A549 (cell line): ENCODE results near the gene TCAF1. TPM values are rescaled to one million over a fixed set of nuclear protein-coding genes. Genes with fewer than 3 reads are reported as not detected.

Experiments
- ATAC-seq, 2 experiments: fragments of 200-7000 bp in 1 of 2; fragments of >200 bp in 1 of 2; cut with Nextera tagmentation in 1 of 2; cut with Tn5 transposase in 1 of 2; 3 replicates each; pipeline versions ENCODE4 v1.8.0 to v1.9.1; 2018 to 2020; ENCODE audit warnings: mild to moderate bottlenecking in 1 of 2, moderate library complexity in 1 of 2
- CTCF ChIA-PET: fragments of 300-600 bp; sonication (Branson Sonifier 250); formaldehyde crosslinking; extraction: SDS; loops from one replicate; lab custom pipeline; 2021; ENCODE audit warnings: antibody characterized with exemption, inconsistent platforms; lab: Yijun Ruan, JAX
- POLR2A ChIA-PET: fragments of 350-600 bp; formaldehyde crosslinking; extraction: SDS; loops from one replicate; lab custom pipeline; 2021; ENCODE audit warnings: antibody characterized with exemption, inconsistent platforms; lab: Yijun Ruan, JAX
- DNase-seq, 2 experiments: peaks; one replicate each; pipeline versions ENCODE4 v3.0.0 to v3.0.0-alpha.2; 2011 to 2016; ENCODE audit warnings: low read depth in 1 of 2, low spot score in 1 of 2
- FAIRE-seq: peaks from 2 replicates; lab custom pipeline; 2011; peaks lifted over from hg19 to GRCh38; lab: Jason Lieb, UNC
- H3K27ac ChIP-seq, 2 experiments: fragments of >200 bp; sonication (Bioruptor Twin); formaldehyde crosslinking; 3 replicates each; pipeline ENCODE4 v1.5.1; 2016 to 2017
- H3K4me1 ChIP-seq: fragments of >200 bp; sonication (Bioruptor Twin); formaldehyde crosslinking; 3 replicates; pipeline ENCODE4 v1.6.1; 2016
- H3K4me2 ChIP-seq: fragments of >200 bp; sonication (Bioruptor Twin); formaldehyde crosslinking; 3 replicates; pipeline ENCODE4 v1.6.1; 2016
- H3K4me3 ChIP-seq: fragments of >200 bp; sonication (Bioruptor Twin); formaldehyde crosslinking; 3 replicates; pipeline ENCODE4 v1.5.1; 2016
- H3K9me3 ChIP-seq: fragments of >200 bp; sonication (Bioruptor Twin); formaldehyde crosslinking; 3 replicates; pipeline ENCODE4 v1.6.1; 2016
- CEBPB ChIP-seq, 2 experiments: fragments of >200 bp in 1 of 2; sonication (Bioruptor Twin) in 1 of 2; formaldehyde crosslinking in 1 of 2; IDR thresholded peaks; 2 replicates each; pipeline ENCODE4 v1.6.1; 2012 to 2016
- CHD4 ChIP-seq: fragments of 200-600 bp; sonication (generic); IDR thresholded peaks from 2 replicates; pipeline ENCODE4 v1.6.1; 2016; ENCODE audit warnings: antibody characterized with exemption, mild to moderate bottlenecking, borderline replicate concordance
- EHF ChIP-seq: fragments of 250-450 bp; sonication (Bioruptor Pico); IDR thresholded peaks from 2 replicates; pipeline ENCODE4 v1.5.0; 2020; ENCODE audit warnings: mild to moderate bottlenecking
- EHMT2 ChIP-seq: fragments of 200-600 bp; sonication (generic); IDR thresholded peaks from 2 replicates; pipeline ENCODE4 v1.6.1; 2016; ENCODE audit warnings: antibody characterized with exemption, low read depth, mild to moderate bottlenecking, moderate library complexity
- EP300 ChIP-seq, 2 experiments: fragments of >200 bp; sonication (Bioruptor Twin); formaldehyde crosslinking; IDR thresholded peaks; 2 replicates in 1 of 2; 3 replicates in 1 of 2; pipeline ENCODE4 v1.6.1; 2016 to 2017
- FOSL2 ChIP-seq, 2 experiments: fragments of 450-650 bp in 1 of 2; fragments of >200 bp in 1 of 2; sonication (Bioruptor Twin) in 1 of 2; formaldehyde crosslinking; IDR thresholded peaks; 2 replicates each; pipeline versions ENCODE4 v1.5.0 to v1.6.1; 2016 to 2020; ENCODE audit warnings: mild to moderate bottlenecking in 1 of 2, moderate library complexity in 1 of 2
- GATA3 ChIP-seq: IDR thresholded peaks from 2 replicates; pipeline ENCODE4 v1.6.1; 2012; ENCODE audit warnings: borderline replicate concordance
- HMGXB4 ChIP-seq: fragments of 250-450 bp; sonication (Bioruptor Pico); IDR thresholded peaks from 2 replicates; pipeline ENCODE4 v1.5.0; 2021; ENCODE audit warnings: mild to moderate bottlenecking, moderate library complexity, borderline replicate concordance
- HOXA7 ChIP-seq: fragments of 250-450 bp; sonication (Bioruptor Pico); IDR thresholded peaks from 2 replicates; pipeline ENCODE4 v1.5.0; 2020; ENCODE audit warnings: mild to moderate bottlenecking, moderate library complexity
- JUN ChIP-seq, 2 experiments: fragments of >200 bp; sonication (Bioruptor Twin); formaldehyde crosslinking; IDR thresholded peaks; 2 replicates in 1 of 2; 3 replicates in 1 of 2; pipeline ENCODE4 v1.6.1; 2016 to 2017
- JUNB ChIP-seq: fragments of >200 bp; sonication (Bioruptor Twin); formaldehyde crosslinking; IDR thresholded peaks from 2 replicates; pipeline ENCODE4 v1.6.1; 2016
- KDM5A ChIP-seq: fragments of 200-600 bp; sonication (generic); IDR thresholded peaks from 2 replicates; pipeline ENCODE4 v1.6.1; 2016; ENCODE audit warnings: antibody characterized with exemption, mild to moderate bottlenecking
- NPAS2 ChIP-seq: fragments of 250-450 bp; sonication (Bioruptor Pico); IDR thresholded peaks from 2 replicates; pipeline ENCODE4 v1.8.0; 2022; ENCODE audit warnings: mild to moderate bottlenecking, moderate library complexity, borderline replicate concordance
- NR3C1 ChIP-seq: fragments of >200 bp; sonication (Bioruptor Twin); formaldehyde crosslinking; IDR thresholded peaks from 3 replicates; pipeline ENCODE4 v1.6.1; 2017
- POLR2AphosphoS2 ChIP-seq: conservative IDR thresholded peaks from 2 replicates; pipeline ENCODE4 v1.6.1; 2012; ENCODE audit warnings: low read length, improper control_type of control experiment, inconsistent platforms
- RARB ChIP-seq: fragments of 250-450 bp; sonication (Bioruptor Pico); IDR thresholded peaks from 2 replicates; pipeline ENCODE4 v1.8.0; 2021; ENCODE audit warnings: mild to moderate bottlenecking, moderate library complexity
- REST ChIP-seq: fragments of 200-600 bp; sonication (generic); IDR thresholded peaks from 2 replicates; pipeline ENCODE4 v1.6.1; 2016; ENCODE audit warnings: antibody characterized with exemption, mild to moderate bottlenecking, moderate library complexity
- SREBF2 ChIP-seq: fragments of 450-650 bp; IDR thresholded peaks from 2 replicates; pipeline ENCODE4 v1.6.1; 2014; ENCODE audit warnings: mild to moderate bottlenecking, moderate library complexity
- TFCP2L1 ChIP-seq: fragments of 250-450 bp; sonication (Bioruptor Pico); IDR thresholded peaks from 2 replicates; pipeline ENCODE4 v1.5.0; 2021; ENCODE audit warnings: mild to moderate bottlenecking
- ZC3H11A ChIP-seq: fragments of 450-650 bp; IDR thresholded peaks from 2 replicates; pipeline ENCODE4 v1.6.1; 2014; ENCODE audit warnings: antibody characterized with exemption, mild to moderate bottlenecking
- ZFP36 ChIP-seq: fragments of 450-650 bp; IDR thresholded peaks from 2 replicates; pipeline ENCODE4 v1.6.1; 2014; ENCODE audit warnings: borderline replicate concordance; ENCODE audit not compliant: partially characterized antibody
- ZNF302 ChIP-seq: fragments of 250-450 bp; sonication (Bioruptor Pico); IDR thresholded peaks from 2 replicates; pipeline ENCODE4 v1.9.0; 2021; ENCODE audit warnings: inconsistent platforms, mild to moderate bottlenecking, moderate library complexity
- WGBS: methylation state at CpG from one replicate; pipeline ENCODE4 v1.1.6; 2017; ENCODE audit errors: missing lambda C conversion rate; 5-methylcytosine and 5-hydroxymethylcytosine counted together
- polyA plus RNA-seq, 4 experiments: library from polyadenylated mRNA; depleted of rRNA in 3 of 4; stranded (reverse); fragments of >200 nt; fragmentation: RNase III in 1 of 4; extraction: RNeasy Plus Mini Kit Qiagen cat#74134 plus additional on column Dnase treatment in 1 of 4; gene quantifications; 2 replicates in 3 of 4; 3 replicates in 1 of 4; pipeline ENCODE4 v1.2.3, GENCODE V29; 2011 to 2017

The TCAF1 gene
- polyA plus RNA-seq, 2 of the 4 experiments (the other 2 are of a cell fraction) = 26.4 to 32.7 TPM

GRCh38 chr7:143948733-143949132, 46.8 kb upstream of the TCAF1 start:
- WGBS = 59% methylated on average over 2 of the region's 2 CpGs
- CTCF ChIA-PET = no interaction called here
- POLR2A ChIA-PET = no interaction called here
- Histone ChIP-seq H3K4me1 (no peaks in the 10 kb centered on the region), H3K4me2 (no peak overlapping the region), H3K27ac (no peak overlapping the region), H3K4me3 (no peak overlapping the region), H3K9me3 (no peaks in the 10 kb centered on the region; the same call in 2 of the 3 replicates)
- DNase-seq (no peak), ATAC-seq (no peak), FAIRE-seq (no peak)
- TF ChIP-seq RARB (CRISPR knock-in tag) (no peak), NR3C1 (no peak), JUNB (no peak), HMGXB4 (no peak), FOSL2 (IDR thresholded peaks at IDR 0.05) (no peak), FOSL2 (CRISPR knock-in tag; IDR thresholded peaks at IDR 0.05) (no peak), GATA3 (no peak), HOXA7 (CRISPR knock-in tag) (no peak), ZFP36 (no peak), JUN (IDR thresholded peaks at IDR 0.05) (no peak), CEBPB (IDR thresholded peaks at IDR 0.05) (no peak), SREBF2 (no peak), POLR2AphosphoS2 (no peak), REST (no peak), KDM5A (no peak)

GRCh38 chr7:143947111-143947510, 45.1 kb upstream of the TCAF1 start:
- no peak overlapping the region for H3K4me3 ChIP-seq
- WGBS = 33% methylated on average over 2 of the region's 2 CpGs
- H3K9me3 ChIP-seq = no peaks in the 10 kb centered on the region; the same call in 2 of the 3 replicates
- FAIRE-seq (no peak), ATAC-seq (no peak), DNase-seq (no peak)
- no peak overlapping the region for H3K27ac ChIP-seq
- ChIA-PET CTCF (no interaction called here), POLR2A (no interaction called here)
- TF ChIP-seq CHD4 = no peak
- TF ChIP-seq ZC3H11A = no peak
- no peak for TF ChIP-seq POLR2AphosphoS2
- no peak for TF ChIP-seq ZNF302 (CRISPR knock-in tag)
- TF ChIP-seq EHMT2 = no peak
- no peak for TF ChIP-seq NPAS2
- no peak for TF ChIP-seq TFCP2L1
- TF ChIP-seq EP300 (IDR thresholded peaks at IDR 0.05) = no peak
- no peak for TF ChIP-seq REST
- no peak for TF ChIP-seq EHF (CRISPR knock-in tag)
- H3K4me2 ChIP-seq = no peak overlapping the region
- no peaks in the 10 kb centered on the region for H3K4me1 ChIP-seq
